DMS 273 (cell line): ENCODE measurements around the gene MTFR1L.
A peak's percentile ranks its signal among the peaks of the same experiment; 100 is the strongest.

Source experiments
- DNase-seq: peaks from one replicate; lab custom pipeline; 2025; ENCODE audit not compliant: unreplicated experiment; lab: John Stamatoyannopoulos, UW

The MTFR1L gene

DNA sequence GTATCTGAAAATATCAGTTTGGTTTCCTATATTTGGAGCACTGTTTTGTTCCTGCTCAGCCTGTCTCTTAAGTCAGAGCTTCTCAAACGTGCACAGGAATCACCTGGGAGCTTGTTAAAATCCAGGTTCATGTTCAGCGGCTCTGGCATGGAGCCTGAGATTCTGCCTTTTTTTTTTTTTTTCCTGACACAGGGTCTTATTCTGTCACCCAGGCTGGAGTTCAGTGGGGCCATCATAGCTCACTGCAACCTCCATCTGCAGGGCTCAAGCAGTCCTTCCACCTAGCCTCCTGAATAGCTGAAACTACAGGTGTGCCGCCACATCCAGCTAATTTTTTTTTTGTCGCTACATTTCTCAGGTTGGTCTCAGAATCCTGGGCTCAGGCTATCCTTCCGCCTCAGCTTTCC, 32.0 kb upstream of the MTFR1L start:
- DNase-seq, result no peak

DNA sequence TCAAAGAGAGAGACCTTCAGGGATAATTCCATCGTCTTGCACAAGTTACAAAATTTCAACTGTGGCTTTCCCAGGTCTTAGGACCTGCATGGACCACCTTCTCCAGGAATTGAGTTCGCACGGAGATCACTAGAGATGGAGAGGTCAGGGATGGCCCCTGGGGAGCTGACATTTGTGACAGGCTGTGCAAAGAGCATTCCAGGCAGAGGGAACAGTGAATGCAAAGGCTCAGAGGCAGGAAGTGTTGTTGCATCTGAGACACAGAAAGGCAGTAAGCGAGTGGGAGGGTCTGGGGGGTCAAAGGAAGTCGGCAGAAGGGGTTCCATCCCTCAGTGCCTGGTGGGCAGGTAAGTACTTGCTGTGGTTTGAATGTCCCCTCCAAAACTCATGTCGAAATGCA, 29.3 kb upstream of the MTFR1L start:
- no peak for DNase-seq

DNA sequence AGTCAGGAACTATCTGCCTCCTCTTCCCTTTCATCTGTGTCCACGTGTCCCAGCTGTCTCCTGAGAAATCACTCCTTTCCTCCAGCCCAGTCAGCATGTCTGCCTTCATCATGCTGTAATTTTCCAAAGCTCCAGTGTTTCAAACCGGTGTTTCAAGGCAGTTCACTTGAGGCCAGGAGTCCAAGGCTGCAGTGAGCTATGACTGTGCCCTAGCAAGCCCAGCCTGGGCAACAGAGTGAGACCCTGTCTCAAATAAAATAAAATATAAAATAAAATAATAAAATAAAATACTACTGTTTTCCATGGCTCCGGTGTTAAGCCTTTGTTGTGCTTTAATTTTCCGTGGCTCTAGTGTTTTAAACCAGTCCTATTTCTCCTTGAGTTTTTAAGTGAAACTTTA, 27.6 kb upstream of the MTFR1L start:
- no peak for DNase-seq

DNA sequence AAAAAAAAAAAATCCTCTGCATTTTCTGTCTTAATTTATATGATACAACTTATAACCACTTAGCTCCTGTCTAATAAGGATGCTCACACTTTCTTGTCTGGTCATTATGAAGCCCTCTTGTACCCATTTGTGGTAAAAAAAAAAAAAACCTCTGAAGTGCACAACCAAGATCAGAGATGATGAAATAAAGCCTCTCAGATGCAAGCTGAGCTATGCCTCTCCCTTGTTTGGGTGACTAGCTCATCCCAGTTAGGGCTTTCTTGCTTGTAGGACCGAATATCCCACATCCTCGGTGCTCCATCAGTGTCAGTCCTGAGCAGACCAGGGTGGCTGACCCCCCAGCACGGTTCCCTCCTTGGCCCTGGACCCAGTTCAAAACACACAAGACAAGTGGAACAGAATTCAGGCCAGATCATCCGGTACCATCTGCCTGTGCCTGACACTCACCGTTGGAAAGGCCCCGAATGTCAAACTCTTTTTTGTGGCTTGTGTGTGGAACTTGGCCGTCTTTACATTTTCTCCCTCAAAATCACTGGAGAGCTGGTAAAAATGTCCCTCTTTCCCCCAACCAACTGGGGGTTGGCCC, 26.1 kb upstream of the MTFR1L start:
- DNase-seq, result no peak

DNA sequence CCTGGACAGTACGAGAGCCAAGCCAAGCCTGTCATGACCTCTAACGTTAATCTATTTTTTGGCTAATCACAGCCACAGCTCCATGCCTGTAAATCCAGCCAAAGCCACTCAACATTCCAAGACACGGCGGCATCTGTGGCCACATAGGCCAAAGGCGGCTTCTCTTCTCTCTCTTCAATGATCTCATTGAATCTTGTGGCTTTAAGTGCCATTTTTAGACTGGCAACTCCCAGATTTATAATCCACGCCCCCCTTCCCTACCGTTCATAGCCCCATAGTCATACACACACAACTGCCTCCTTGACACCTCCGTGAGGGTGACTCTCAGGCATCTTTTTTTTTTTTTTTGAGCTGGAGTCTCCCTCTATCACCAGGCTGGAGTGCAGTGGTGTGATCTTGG, 25.4 kb upstream of the MTFR1L start:
- no peak for DNase-seq

DNA sequence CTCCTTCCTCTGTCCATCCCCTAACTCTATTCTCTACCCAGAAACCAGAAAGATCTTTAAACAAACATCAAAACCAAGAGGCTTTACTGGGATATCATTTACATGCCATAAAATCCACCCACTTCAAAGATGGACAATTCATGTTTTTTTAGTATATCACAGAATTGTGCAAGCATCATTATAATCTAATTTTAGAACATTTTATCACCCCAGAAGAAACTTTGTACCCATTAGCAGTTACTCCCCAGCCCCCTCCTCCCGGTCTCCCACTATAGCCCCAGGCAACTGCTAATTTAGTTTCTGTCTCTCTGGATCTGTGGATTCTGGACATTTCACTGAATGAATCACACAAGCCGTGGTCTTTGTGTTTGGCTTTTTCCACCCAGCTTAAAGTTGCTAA, 24.5 kb upstream of the MTFR1L start:
- no peak for DNase-seq

DNA sequence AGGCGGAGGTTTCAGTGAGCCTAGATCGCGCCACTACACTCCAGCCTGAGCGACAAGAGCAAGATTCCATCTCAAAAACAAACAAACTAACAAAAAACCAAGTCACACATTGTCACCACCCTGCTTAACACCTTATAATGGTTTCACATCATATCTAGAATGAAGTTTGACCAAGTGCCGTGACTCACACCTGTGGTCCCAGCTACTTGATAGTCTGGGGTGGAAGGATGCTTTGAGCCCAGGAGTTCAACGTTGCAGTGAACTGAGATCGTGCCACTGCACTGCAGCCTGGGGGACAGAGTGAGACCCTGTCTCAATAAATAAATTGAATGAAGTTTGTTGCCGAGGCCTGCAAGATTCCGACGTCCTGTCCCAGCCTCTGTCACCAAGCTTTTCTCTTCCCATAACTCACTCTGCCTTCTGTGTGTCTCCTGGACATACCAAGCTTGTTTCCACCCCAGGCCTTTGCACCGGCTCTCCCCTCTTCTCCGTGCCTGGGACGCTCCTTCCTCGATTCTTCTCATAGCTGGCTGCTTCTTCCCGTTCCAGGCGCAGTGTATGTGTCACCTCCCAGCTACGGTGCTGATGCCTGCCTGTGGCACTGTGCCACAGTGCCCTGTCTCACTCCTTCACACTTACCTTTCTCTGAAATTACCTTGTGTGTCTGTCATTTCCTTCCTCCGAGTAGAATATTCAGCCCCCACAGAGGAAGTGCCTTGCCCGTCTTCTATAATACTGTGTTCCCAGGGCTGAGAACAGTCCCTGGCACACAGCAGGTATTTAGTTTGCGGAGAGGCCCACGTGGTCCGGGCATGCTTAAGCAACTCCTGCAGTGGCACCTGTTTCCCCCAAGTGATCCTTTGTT, 23.6 kb upstream of the MTFR1L start:
- DNase-seq, result no peak

DNA sequence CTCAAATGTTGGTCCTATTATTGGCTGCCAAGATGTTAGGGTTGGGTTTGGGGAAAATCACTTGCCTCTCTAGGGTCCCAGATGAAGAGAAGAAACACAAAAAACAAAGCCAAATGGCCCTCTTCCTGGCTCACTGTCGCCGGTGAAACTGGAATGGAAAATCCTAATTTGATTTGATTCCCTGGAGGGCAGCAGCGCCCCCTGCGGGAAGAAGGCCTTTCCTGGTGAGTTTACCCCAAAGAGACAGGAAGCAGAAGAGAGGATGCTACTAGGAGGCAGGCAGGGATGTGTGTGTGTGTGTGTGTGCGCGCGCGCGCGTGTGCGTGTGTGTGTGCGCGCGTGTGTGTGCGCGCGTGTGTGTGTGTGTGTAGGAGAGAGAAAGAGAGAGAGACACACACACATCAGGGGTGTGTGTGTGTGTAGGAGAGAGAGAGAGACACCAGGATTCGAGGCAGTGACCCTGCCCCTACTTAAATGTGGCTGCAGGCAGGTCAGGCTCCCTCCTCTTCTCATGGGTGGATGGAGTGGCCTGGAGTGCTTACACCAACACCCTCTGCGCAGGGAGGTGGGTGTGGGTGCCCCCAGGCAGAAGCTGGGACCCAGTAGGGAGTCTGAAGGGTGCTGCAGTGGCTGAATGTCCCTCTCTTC, 22.8 kb upstream of the MTFR1L start:
- DNase-seq, result peak; percentile 95

DNA sequence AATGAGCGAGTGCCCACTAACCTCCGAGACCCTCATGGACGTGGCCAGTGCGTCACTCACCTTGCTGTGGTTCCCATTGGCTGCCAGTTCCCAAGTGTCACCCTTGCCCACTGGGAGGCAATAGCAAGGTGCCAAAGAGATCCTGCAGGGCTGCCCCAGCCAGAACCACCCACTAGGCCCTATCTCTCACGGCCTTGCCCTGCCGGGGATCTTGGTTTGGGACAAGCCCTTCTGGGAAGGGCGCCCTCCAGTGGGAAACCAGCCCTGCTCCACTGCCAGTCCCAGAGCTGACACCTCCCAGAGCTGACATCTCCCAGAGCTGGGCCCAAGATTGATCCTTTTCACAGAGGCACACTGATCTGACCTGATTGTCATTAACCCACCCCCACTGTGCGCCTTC, 21.8 kb upstream of the MTFR1L start:
- DNase-seq, result peak; percentile 75

DNA sequence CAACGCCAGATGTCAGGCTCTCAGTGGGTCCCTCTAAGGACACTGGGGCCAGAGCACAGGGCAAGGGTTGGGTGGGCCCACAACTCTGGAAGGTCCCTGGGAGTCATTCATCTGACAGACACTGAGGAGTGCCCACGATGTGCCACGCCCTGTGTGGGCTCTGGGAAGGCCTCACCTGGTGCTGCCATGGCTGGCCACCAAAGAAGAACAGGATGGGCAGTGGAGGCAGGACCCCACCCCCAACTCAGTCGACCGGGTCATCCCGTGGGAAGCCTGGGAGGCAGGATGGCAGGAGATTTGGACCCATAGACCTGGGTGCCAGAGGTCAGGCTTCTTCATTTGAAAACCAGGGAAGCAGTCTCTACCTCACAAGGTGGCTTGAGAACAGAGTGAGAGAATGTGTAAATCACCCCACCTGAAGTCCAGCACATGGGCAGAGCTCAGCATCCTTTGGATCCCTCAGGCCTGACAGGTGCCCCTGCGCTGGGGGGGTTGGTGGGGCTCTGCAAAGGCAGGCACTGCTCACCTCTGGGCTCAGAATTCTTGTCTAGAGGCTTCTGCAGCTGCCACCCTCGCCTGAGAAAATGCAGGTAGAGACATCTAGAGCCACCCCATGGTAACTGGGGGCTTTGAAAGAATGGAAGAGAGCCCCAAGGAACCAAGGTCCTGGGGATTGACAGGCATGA, 20.9 kb upstream of the MTFR1L start:
- no peak for DNase-seq

DNA sequence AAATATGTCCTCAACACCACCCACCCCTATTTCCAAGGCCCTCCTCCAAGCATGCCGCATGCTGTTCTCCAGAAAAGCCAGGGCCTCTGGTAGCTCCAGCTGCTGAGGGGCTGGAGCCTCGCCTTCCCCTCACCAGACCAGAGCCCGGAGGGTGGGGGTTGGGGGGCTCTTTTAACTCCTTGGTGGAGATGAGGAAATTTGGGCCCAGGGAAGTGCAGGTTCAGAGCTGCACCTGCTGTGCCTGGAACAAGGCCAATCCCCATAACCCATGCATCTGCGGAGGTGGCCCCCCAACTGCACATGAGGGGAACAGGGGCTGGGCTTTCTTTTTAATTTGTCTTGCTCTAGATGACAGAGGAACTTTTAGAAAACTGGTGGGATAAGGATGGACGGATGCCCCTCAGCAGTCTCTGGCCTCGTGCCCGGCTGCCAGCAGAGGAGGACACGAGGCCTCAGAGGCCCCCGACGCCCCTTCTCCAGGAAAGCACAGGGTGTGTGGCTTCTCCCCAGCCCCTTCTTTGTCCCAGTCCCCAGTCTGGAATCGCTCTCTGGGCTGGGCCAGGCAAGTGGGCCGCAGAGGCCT, 20.3 kb upstream of the MTFR1L start:
- peak; percentile 57 for DNase-seq

DNA sequence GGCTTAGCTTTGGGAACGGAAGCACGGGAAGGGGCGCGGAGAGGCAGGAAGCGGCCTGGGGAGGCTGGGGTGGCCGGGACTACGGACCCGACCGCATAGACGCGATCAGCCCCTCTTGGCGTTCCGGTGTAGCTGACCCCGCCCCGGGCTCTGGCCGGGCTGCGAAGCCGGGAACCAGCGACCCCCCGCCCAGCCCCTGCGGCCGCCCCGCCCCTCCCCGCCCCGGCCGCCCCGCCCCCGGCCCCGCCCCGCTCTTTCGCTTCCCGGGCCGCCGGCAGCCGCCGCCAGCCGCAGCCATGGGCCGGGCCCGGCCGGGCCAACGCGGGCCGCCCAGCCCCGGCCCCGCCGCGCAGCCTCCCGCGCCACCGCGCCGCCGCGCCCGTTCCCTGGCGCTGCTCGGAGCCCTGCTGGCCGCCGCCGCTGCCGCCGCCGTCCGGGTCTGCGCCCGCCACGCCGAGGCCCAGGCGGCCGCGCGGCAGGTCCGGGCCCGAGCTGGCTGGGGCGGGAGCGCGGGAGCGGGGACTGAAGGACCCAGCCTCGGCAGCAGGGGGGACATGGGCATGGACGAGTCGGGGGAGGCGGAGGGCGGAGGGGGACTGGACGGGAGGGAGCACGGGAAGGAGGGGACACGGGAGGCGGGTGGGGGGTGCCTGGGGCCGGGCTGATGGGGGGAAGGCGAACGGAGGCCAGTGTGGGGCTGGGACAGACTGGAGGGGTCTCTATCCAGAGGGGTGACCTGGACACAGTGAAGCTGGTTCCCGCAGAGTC, 19.6 kb upstream of the MTFR1L start, which contains the start of gene SELENON:
SELENON (plus strand) TSS at position 259 of the 768 bp plus-strand sequence; CDS start at position 297, 38 bp downstream.
- DNase-seq, result peak; percentile 75

DNA sequence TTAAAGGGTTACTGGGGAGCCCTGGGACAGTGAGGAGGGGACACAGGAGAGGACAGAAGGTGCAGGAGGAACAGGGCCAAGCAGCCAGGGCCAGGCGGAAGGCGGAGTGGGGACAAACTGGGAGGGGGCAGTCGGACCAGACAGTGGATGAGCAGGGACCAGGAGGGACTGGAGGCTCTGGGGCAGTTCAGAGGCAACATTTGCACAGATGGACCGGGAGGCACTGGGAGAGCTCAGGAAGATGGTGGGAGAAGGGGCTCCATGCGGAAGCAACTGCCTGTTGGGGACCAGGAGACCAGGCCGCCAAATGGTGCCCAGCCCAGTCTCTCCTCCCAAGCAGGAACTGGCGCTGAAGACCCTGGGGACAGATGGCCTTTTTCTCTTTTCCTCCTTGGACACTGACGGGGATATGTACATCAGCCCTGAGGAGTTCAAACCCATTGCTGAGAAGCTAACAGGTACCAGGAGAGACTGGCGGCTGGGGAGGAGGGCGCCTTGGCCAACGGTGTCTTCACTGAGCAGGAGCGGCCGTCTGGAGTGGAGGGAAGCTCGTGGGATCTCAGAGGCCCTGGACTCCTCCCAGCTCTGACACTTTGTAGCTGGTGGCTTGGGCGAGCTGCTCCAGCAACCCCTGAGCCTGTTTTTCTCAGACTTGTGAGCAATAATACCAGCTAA, 18.9 kb upstream of the MTFR1L start:
- DNase-seq, result peak; percentile 44

DNA sequence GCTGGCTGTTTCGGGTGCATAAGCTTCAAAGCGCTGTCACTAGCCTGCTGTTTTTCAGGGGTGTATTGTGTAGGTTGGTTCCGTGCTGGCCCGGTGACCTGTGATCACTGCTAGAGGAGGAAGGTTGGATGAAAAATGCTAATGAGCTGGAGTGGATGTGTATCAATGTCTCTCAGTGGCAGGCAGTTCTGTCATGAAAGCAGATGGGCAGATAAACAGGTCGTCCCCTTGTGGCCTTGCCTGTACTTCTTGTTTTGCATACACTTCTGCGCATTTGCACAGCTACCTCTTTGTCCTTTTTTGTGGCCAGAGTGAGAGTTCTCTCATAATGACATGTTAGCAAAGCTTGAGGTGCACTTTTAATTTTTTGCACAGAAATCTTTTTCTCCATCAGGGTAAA, 16.8 kb upstream of the MTFR1L start:
- DNase-seq, result peak; percentile 58

DNA sequence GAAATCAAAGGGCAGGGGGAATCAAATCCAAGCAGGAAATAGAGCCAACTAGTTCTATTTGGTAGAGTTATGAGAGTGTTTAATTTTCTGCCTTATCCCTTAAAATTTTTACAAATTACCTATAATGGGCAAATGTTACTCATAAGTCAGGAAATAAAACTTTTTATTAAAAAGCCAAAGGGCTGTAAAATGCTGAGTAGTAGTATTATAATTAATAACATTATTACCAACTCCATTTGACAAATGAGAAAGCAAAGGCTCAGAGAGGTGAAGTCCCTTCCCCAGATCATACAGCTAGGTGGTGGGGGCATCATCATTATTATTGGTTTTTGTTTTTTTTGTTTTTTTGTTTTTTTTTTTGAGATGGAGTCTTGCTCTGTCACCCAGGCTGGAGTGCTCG, 16.4 kb upstream of the MTFR1L start:
- DNase-seq, result no peak

DNA sequence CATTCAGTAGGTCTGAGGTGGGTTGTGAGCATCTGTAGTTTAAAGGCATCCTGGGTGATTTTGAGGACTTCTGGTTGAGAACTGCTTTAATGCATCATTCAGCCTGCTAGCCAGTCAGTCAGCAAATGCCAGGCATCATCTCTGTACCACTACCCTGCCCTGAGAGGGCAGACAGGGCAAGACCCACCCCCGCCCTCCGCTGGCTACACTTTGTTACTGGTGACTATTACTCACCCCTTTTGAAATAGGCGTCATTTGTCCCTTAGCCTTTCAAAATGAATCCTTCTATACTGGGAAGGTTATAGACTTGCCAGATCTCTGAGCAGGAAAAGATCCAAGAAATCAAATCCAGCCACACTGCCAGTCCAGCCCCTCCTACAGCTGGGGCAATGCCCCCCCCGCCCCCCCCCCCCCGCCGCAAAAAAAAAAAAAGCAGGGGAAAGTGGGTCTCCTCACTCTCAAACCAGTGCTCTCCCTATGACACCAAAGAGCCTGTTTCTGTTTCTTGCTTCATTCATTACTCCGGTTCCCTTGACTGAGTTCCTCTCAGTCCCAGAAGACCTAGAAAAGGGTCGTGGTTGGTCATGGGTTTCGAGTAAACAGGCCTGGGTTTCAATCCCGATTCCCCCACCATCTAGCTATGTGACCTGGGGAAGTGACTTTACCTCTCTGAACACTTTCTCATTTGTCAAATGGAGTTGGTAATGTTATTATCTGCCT, 15.3 kb upstream of the MTFR1L start:
- no peak for DNase-seq

DNA sequence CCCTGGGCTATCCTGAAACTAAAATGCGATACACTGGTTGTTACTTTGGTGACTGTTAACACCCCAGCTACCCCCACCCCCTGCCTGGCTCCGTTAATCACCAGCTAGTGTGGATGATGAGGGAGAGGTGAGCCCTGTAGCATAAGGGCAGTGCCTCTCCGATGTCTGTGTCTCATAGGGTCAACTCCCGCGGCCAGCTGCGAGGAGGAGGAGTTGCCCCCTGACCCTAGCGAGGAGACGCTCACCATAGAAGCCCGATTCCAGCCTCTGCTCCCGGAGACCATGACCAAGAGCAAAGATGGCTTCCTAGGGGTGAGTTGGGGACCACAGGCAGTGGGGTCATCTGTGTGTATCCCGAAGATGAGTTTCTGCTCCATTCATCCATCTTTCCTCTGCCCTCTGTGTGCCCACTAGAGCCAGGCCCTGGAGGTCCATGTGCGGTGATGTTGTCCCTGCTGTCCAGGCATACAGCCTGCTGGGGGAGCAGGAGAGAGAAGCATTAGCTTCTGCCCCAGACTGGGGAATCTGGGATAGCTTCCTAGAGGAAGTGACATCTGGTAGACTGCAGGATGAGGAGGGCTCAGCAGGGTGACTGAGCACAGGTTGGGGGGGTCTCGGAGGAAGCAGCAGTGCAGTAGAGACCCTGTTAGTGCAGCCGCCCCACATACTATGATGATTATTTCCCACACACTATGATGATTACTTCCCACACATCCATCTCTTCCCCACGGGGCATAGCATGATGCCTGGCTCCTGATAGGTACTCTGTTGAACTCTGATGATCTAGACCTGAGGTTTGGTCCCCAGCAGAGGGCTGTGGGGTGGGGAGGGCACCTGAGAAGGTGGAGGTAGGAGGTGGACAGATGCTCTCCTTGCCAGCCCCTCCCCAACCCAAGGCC, 14.5 kb upstream of the MTFR1L start:
- DNase-seq, result no peak

DNA sequence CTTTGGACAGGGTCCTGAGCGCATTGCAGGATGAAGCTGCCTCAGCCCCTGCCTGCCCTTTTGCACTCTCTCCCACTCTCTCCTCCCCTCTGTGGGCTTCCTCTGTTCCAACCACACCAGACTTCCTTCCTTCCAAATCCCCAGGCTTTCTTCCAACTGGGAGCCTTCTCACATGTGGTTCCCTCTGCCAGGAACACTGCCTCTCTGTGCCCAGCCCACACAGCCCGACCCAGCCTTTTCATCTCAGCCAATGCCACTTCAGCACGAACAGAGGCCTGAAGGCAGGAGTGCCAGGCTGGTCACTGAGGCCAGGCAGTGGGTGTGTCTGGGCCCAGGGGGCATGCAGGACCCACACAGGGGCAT, 13.9 kb upstream of the MTFR1L start:
- peak; percentile 42 for DNase-seq
